Fibroblast of pulmonary artery (primary cell): ENCODE results near the gene ARL6IP6.

Experiments
- DNase-seq: peaks from one replicate; pipeline ENCODE4 v3.0.0-alpha.2; 2010; ENCODE audit warnings: low read depth
- H3K4me3 ChIP-seq: replicated peaks from 2 replicates; pipeline ENCODE4 v1.5.1; 2011; ENCODE audit warnings: low read depth, mild to moderate bottlenecking, control low read depth, low read length, moderate library complexity
- CTCF ChIP-seq: IDR thresholded peaks from 2 replicates; pipeline ENCODE4 v1.5.1; 2011; ENCODE audit warnings: mild to moderate bottlenecking, control low read depth, low read length, inconsistent platforms; ENCODE audit errors: missing control alignments

ARL6IP6 gene

GRCh38 chr2:152710713-152711112 lies 7.7 kb upstream of the ARL6IP6 start:
- TF ChIP-seq CTCF = no peak
- H3K4me3 ChIP-seq = no peak overlapping the region
- no peak for DNase-seq

GRCh38 chr2:152715112-152715511 lies 3.3 kb upstream of the ARL6IP6 start:
- no peak for DNase-seq
- TF ChIP-seq CTCF = no peak
- no peak overlapping the region for H3K4me3 ChIP-seq

DNA sequence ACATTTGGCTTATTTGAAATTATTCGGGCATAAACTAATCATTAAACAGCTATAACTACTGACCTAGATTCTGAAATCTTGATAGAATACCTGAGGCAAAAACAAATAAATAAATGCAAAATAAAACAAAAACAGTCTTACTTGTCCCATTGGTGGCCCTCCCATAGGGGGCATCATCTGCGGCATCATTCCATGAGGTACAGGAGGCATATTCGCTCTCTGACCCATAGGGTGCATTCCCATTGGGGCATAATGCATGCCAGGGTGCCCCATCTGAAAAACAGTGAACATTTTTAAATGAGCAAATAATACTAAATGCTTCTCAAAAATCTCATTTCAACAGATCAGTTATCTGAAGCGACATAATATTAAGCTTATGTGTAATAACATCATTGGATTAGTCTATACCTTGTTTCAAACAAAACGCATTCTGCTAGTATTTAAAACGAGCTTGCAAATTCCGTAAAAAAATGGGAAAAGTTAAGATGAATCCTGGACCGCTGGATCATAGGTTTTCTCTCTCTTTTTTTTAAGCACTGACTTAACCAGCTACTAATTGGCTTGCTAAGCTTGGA lies 2.5 kb upstream of the ARL6IP6 start:
- DNase-seq = peak; percentile 32
- TF ChIP-seq CTCF = peak; percentile 59
- peak overlapping the region; percentile 96 for H3K4me3 ChIP-seq

DNA sequence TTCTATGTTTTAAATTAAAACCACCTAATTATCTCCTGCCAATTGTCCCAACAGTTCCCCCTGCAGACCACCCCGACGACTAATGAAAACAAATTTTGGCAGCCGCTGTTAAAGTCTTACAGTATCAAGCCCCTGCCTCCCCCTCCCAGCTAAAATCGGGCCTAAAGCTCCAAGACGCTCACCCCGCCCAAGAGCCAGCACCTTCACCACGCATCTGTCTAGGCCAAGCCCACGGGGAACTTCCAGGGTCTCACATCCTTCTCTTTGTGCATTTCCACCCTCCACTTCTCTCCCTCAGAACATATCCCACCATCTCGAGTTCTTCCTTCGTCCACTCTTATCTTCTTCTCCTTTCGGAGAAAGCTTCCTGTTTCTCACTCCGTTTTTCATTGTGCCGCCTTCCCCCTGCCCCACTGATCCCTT lies 1.6 kb upstream of the ARL6IP6 start:
- peak overlapping the region; percentile 96 for H3K4me3 ChIP-seq
- no peak for DNase-seq

DNA sequence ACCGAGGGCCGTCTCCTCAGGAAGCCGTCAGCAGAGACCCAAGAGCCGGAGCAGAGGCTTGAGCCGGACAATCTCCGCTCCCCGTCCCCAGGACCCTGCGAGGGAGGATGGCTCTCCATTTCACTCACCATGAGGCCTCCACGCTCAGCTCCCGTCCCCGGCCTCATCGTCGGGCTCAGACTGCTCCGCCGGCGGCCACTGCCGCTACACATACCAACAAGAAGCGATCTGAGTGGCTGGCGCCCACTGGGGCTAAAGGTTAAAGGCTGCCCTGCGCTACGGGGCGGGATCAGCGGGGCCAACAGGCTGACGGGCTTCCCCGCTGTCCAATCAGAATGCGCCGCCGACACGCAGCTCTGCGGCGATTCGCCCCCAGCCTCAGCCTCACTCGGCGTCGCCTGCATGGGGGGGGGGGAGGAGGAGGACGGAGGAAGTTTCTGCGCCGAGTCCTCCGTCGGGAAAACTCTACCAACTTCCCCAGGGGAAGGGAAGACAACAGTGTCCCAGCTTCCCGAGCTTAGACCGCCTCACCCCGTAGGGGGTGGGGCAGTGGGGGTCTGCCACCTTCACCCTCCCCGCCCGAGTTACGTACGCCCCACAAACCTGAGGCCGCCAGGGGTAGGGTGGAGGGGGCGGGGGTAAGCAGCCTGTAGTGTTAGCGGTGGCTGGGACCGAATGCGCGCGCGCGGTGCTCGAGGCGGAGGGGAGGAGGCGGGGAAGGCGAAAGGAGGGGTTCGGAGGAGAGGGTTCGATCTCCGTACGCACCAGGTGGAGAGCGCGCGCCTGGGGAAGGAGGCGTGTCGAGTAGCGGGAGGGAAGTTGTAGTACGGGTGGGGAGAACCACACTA lies 968 bp upstream of the ARL6IP6 start, which contains the start of gene PRPF40A:
PRPF40A (minus strand) TSS at position 234 of the 848 bp plus-strand sequence; CDS start at position 212, 22 bp downstream.
- no peak for TF ChIP-seq CTCF
- H3K4me3 ChIP-seq = peak within 1 kb of the TSS; percentile 96

More for the DNA sequence above, 1.6 kb upstream of the ARL6IP6 start:
- no peak for TF ChIP-seq CTCF

DNA sequence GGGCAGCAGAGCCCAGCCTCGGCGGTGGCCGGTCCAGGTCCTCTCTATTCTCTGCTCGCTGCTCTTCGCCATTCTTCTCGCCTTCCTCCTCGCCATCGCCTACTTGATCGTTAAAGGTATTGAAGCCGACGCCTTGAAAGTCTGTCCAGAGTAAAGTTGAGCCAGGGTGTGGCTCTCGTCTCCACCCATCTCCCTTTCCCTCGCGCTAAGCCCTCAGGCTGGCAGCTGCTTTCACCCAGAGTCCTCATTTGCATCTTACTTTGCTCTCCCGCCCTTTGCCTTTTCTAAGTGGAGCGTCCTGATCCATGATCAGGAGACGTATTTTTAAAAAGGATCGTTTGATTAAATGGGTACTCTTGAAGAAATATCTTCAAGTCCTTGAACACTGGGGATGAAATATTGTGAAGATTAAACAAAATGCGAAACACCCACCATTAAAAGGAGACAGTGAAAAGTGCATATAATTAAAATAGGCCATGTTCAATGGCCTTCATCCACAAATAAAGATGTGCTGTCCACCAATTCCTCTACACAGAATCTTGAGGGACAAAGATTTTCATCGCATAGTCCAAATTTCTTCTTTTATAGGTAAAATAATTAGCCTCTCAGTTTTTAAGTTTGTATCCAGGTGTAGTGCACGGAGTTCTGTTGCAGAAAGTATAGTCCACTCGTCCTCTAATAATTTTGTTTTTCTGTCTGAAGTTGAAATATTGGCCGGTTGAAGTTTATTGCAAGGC lies 657 bp downstream of the ARL6IP6 start:
- DNase-seq = peak; percentile 17

More for the DNA sequence above, 968 bp upstream of the ARL6IP6 start, which contains the start of gene PRPF40A:
- peak; percentile 99 for DNase-seq

More for the DNA sequence above, 657 bp downstream of the ARL6IP6 start:
- H3K4me3 ChIP-seq = peak overlapping the region; percentile 96
- no peak for TF ChIP-seq CTCF
